Putamen (tissue), 1 donor: ENCODE measurements around the gene ATF6.

Source experiments
- DNase-seq: peaks from one replicate; pipeline ENCODE4 v3.0.0-alpha.2; 2016; ENCODE audit warnings: low spot score

Gene ATF6

DNA sequence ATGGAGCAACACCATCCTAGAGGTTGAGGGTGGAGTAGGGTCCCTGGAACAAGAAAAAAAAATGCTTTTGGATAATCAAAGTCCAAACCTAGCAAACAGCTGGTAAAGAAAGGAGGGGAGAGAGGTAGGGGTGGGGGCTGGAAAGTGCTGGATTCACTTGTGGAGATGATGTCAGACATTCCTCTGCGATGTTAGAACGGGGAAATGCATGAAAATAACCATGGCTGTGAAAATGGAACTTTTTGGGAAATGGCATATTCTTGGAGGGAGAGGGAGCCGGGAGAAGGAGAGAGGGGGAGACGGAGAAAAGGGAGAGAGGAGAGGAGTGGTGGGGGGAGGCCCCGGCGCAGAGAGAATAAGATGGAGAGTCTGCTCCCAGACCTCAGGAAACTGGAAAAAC, 203.9 kb downstream of the ATF6 start:
- DNase-seq: no peak

DNA sequence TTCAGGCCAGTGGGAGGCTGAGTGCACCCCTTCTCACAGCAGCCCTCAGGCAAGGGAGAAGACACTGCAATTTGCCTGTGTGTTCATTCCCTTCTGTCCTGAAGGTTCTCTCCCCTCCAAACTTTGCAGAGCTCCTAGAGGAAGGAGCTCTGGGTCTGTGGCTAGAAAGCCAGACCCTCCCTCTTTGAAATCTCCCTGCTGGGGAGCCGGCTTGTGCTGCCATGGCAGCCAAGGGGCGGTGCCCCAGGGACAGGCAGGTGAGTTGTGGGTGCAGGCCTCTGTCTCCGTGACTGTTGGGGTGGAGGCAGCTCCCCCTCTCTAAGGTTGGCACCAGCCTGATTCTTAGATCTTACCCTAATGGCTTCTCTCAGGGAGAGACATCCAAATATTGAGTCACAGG, 204.5 kb downstream of the ATF6 start:
- DNase-seq: no peak

- no peak for DNase-seq
Measured at GRCh38 chr1:161972828-161973227, 206.7 kb downstream of the ATF6 start.

DNA sequence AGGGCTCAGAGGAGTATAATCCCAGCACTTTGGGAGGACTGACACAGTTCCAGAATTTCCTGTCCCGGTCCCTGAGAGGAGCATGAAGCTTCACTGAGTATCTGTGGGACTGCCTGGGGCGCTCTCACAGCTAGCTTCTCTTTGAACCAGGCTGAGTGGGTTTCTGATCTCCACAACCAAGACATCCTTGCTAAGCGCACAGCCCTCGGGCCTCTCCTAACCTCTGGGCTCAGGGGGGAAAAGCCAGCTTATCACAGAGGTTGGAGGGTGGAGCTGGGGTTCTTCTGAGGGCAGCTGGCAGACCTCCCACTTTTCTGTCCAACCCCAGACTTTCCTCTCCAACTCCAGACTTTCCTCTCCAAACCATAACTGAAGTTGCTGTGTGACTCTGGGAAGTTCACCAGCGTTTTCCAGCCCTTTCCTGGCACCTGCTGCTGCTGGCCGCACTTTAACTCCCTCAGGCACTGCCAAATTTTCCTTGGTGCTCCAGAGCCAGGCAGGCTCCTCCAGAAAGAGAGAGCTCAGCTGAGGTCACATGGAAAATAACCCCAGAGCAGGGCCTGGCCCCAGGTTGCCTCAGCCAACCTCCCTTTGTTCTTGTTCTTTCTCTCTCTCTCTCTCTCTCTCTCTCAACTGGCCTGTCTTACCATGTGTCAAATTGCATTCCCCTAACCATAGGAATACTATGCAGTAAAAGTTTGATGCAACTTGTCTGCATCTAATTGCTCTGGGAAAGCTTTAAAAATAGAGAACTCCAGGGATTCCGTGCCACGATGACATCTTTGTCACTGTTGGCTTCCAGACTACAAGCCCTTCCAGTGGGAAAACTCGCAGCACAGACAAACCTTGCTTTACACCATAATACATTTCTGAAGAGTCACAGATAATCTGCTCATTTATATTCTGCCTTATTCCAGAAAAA, 208.1 kb downstream of the ATF6 start:
- DNase-seq: no peak

DNA sequence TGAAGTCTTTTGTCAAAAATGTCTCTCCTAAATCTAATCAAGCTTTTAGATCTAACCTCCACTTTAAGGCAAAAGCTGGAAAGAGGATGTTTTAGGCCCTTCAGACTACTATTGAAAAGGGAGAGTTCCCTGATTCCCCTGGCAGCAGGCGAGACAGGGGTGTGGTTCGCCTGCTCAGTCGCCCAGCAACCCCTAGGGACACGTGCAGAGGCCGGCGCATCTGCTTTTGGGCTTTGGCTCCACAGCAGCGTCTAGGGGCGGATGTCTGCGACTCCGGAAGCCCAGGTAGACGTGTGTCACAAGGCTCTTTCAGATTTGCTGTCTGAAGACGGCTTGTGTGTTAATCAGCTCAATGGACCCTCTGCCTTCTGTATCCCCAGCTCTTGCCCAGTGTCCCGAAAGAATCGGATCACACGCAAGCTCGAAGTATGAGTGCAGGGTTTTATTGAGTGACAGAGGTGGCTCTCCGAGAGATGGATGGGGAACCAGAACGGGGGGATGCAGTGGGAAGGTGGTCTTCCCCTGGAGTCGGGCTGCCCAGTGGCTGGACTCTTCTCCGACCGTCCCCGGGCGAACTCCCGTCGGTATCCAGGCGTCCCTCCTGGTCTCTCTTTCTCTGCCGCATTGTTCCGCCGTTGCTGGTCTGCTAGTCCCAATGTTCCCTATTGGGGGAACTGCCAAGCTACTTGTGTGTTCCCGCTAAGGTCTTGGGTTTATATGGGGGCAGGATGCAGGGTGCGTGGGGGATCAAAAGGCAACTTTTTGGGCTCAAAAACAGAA, 212.1 kb downstream of the ATF6 start:
- no peak for DNase-seq

GRCh38 chr1:161981126-161981525, 215.0 kb downstream of the ATF6 start:
- no peak for DNase-seq

- DNase-seq: no peak
Measured at GRCh38 chr1:161981735-161982506, 215.8 kb downstream of the ATF6 start.

- DNase-seq: no peak
Measured at GRCh38 chr1:161982507-161982895, 216.4 kb downstream of the ATF6 start.

DNA sequence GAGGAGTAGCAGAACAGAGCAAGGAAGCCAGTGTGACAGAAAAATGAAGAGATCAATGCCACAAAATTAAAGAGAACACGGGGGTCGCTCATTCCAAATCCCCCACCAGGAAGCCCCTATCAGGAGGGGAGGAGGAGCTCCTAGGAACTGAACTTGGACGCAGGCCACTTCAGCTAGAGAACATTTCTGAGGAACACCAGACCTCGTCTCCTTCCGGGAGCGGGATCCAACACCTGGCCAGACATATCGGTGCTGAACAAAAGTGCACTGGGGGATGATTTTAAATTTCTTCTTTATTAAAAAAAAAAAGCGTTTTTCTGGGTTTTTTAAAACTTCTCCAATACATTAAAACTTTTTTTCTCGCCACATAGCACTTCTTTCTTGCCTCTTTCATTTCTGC, 216.8 kb downstream of the ATF6 start:
- DNase-seq: no peak

DNA sequence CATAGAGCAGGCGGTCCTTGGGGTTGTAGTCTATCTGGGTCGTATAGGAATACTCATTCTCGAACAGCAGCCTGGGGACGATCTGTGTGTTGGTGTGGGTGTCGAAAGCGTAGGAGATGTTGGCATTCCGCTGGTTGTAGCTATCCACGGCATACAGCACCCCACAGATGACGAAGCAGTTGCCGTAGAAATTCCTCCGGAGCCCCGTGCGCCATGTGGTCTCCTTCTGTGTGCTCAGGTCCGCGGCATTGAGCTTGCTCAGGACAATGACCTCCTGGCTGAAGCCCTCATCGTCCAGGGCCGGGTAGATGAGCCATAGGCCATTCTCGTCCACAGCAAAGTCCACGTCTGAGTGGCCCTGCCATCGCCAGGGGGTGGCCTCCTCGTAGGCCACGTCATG, 217.6 kb downstream of the ATF6 start:
- no peak for DNase-seq

DNA sequence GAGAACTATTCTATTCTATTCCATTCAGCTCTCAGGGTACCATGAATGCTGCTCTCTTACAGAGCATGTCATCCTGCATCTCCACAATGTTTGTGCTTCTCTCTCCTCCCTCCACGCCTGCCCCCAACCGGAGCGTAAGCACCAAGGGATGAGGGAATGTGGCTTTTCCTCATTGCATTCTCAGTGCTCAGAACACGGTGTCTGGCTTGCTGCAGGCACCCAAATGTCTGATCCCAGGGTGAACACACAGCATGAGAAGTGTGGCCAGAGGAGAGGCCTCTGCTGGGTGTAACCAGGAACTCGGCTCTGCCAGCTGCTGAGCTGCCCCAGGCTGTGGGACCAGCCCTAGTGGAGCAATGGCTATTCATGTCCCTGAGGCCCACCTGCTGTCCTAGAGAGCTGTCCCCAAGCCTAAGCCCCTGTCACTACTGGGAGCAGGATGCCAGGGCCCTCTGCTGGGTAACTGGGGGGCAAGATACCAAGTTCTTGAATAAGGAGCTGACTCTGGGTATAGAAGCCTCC, 219.2 kb downstream of the ATF6 start:
- DNase-seq: no peak

DNA sequence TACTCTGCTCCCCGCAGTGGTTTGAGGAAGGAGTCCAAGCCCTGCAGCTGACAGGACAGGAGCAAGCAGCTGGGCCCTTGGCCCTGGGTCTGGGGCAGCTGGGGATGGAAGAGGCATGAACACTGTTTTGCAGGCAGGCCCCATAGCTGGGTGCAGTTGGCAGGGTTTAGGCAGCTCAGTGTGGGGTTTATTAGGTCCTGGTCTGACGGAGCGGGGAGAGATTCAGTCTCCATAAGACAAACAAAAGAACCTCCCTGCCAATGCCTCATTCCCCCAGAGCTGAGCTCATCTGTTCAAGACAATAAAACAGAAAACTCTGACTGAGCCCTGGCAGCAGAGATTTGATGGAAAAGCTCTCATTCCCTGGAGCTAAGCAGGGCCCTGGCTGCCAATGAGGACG, 220.2 kb downstream of the ATF6 start:
- DNase-seq: peak; percentile 69

GRCh38 chr1:161987303-161987702, 221.2 kb downstream of the ATF6 start:
- DNase-seq: no peak

DNA sequence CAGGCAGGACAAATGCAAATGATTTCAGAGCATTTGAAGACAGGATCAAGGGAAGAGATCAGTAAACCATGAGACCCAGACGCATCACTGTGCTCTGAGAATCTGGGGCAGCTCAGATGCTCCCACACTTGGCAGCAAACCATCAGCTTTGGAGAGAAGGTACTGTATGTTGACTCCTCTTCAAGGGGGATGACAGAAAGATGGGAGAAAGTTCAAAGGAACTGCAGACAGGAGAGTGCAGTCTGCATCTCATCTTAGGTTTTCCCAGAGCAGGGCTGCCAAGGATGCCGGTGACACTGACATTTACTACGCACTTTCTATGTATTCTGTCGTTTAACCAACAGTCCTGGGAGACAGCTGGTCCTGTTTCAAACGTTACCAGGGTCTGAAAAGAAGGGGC, 221.8 kb downstream of the ATF6 start:
- DNase-seq: no peak

DNA sequence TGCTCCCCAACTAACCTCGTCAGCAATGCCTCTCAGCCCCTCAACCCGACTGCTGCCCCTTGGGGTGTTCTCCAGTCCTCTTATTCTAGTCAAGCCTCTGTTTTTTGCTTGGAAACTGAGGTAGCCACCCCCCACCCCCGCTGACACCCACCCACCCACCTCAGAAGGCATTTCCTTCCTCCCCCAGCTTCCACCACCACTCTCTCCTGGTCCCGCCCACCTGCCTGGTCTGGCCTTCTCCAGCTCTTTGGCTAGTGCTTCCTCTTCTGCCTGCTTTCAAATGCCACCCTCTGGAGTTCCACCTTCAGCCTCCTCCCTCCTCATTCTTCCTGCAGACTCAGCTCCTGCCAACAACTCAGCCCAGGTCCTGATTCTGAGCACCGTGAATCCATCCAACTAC, 222.3 kb downstream of the ATF6 start:
- DNase-seq: no peak

DNA sequence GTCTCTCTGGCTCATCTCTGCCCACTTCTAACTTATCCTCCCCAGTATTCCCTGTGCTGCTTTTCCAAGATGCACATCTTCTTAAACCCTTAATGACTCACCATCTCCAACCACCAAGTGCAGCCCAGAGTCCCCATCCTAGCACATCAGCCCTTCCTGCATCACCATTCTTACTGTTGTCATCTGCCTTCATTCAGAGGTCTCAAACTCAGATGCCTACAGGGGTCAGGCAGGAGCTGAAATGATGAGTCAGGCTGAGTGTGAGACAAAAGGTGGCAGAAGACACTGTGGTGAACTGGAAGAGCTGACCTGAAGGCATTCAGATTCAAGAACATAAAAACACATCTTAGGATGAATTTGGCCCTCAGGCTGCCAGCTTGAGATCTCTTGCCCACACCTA, 223.0 kb downstream of the ATF6 start:
- DNase-seq: no peak

GRCh38 chr1:161989786-161990185, 223.7 kb downstream of the ATF6 start:
- DNase-seq: no peak

GRCh38 chr1:161993576-161993975, 227.5 kb downstream of the ATF6 start:
- no peak for DNase-seq

DNA sequence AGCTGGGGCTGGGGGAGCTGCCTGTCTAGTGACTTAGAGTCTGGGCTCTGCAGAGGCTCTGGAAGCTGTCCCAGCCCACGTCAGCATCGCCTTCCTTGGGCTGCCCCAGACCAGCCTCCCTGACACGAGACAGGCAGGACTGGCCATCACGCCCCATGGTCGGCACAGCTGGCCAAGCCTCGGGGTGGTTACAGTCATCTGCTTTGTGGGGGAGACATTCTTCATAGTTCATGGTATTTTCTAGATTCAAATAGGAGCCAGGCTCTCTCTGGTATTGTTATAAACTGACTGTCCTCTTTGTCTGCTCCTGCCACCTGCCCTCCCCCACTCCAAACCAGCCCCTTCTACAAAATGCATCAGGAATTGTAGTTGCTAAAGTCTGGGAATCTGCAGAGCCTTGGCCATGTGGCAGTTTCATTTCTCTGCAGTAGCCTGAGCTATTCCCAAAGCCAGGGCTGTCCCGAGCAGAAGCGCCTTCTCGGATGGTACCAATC, 228.1 kb downstream of the ATF6 start:
- peak; percentile 83 for DNase-seq

DNA sequence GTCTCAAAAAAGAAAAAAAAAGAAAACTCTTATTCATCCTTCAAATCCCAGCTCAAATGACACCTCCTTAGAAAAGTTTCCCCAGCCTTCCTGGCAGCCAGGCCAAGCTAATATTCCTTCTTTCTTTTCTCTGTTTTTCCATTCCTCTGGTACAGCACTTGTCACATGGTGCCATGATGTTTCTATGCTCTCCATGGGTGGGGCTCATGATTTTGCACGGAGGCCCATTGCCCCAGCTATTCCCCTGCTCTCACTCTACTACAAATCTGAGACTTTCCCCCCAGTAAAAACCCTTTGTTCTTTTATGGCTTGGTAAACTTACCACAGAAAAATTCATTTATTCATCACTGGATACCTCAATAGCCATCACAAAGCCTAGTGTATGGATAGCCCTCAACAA, 231.0 kb downstream of the ATF6 start:
- DNase-seq: no peak

GRCh38 chr1:161998811-161999210, 232.7 kb downstream of the ATF6 start:
- no peak for DNase-seq
